SU-DHL-6 (cell line): Measurements from ENCODE around the gene CEP104.

ENCODE experiments used
- H2AFZ ChIP-seq: fragments of 200-600 bp; sonication (generic); 2 replicates; pipeline ENCODE4 v1.6.1; 2014; ENCODE audit warnings: low read depth, mild to moderate bottlenecking, moderate library complexity, mixed read lengths, antibody characterized with exemption, low read length; ENCODE audit not compliant: severe bottlenecking
- H3F3A ChIP-seq: fragments of 200-600 bp; shearing (Covaris generic); 2 replicates; pipeline ENCODE4 v1.6.0; 2016; ENCODE audit warnings: antibody characterized with exemption, mild to moderate bottlenecking; ENCODE audit not compliant: insufficient read depth
- H3K27ac ChIP-seq: fragments of 200-600 bp; sonication (generic); 2 replicates; pipeline ENCODE4 v1.5.1; 2016; ENCODE audit warnings: low read depth, mild to moderate bottlenecking, low read length, moderate library complexity, mixed read lengths
- H3K27me3 ChIP-seq: fragments of 200-600 bp; sonication (generic), shearing (Covaris generic); 2 replicates; pipeline ENCODE4 v1.6.0; 2014; ENCODE audit warnings: mild to moderate bottlenecking, low read length
- H3K36me3 ChIP-seq: fragments of 200-600 bp; sonication (generic); 2 replicates; pipeline ENCODE4 v1.6.1; 2014; ENCODE audit warnings: mild to moderate bottlenecking, low read length, mixed read lengths
- H3K4me2 ChIP-seq: fragments of 300-600, 200-600 bp; shearing (Covaris generic), sonication (generic); 2 replicates; pipeline ENCODE4 v1.6.0; 2014; ENCODE audit warnings: low read length, low read depth, mild to moderate bottlenecking; ENCODE audit not compliant: poor library complexity, severe bottlenecking
- H3K4me3 ChIP-seq: fragments of 200-600 bp; sonication (generic); 2 replicates; pipeline ENCODE4 v1.5.1; 2014; ENCODE audit warnings: antibody characterized with exemption, low read length, mild to moderate bottlenecking, mixed read lengths; ENCODE audit not compliant: insufficient read depth, poor library complexity, severe bottlenecking
- H3K79me2 ChIP-seq: fragments of 200-600 bp; sonication (generic); 2 replicates; pipeline ENCODE4 v1.6.1; 2014; ENCODE audit warnings: mild to moderate bottlenecking, low read length, moderate library complexity; ENCODE audit not compliant: insufficient read depth
- H3K9ac ChIP-seq: fragments of 200-600 bp; sonication (generic); 2 replicates; pipeline ENCODE4 v1.7.0; 2014; ENCODE audit warnings: mild to moderate bottlenecking, low read length
- H3K9me2 ChIP-seq: fragments of 200-600 bp; sonication (generic); replicated peaks from 2 replicates; pipeline ENCODE4 v1.6.1; 2014; ENCODE audit warnings: low read length; ENCODE audit not compliant: insufficient read depth
- H3K9me3 ChIP-seq: fragments of 200-600 bp; sonication (generic); 2 replicates; pipeline ENCODE4 v1.6.1; 2014; ENCODE audit warnings: low read length, mixed read lengths; ENCODE audit not compliant: insufficient read depth
- H4K20me1 ChIP-seq: fragments of 200-600 bp; sonication (generic); 2 replicates; pipeline ENCODE4 v1.6.1; 2014; ENCODE audit warnings: low read depth, mild to moderate bottlenecking, antibody characterized with exemption, low read length, moderate library complexity, mixed read lengths
- CTCF ChIP-seq: fragments of 200-600 bp; sonication (generic); IDR thresholded peaks from one replicate; pipeline ENCODE4 v1.5.1; 2017; ENCODE audit warnings: antibody characterized with exemption, mild to moderate bottlenecking, low read length, moderate library complexity; ENCODE audit not compliant: insufficient read depth, poor library complexity, severe bottlenecking
- EZH2phosphoT487 ChIP-seq: fragments of 200-600 bp; sonication (generic), shearing (Covaris generic); conservative IDR thresholded peaks from 2 replicates; pipeline ENCODE4 v1.6.1; 2018; ENCODE audit warnings: mild to moderate bottlenecking, antibody characterized with exemption, low read length, moderate library complexity, mixed read lengths

CEP104 gene

DNA sequence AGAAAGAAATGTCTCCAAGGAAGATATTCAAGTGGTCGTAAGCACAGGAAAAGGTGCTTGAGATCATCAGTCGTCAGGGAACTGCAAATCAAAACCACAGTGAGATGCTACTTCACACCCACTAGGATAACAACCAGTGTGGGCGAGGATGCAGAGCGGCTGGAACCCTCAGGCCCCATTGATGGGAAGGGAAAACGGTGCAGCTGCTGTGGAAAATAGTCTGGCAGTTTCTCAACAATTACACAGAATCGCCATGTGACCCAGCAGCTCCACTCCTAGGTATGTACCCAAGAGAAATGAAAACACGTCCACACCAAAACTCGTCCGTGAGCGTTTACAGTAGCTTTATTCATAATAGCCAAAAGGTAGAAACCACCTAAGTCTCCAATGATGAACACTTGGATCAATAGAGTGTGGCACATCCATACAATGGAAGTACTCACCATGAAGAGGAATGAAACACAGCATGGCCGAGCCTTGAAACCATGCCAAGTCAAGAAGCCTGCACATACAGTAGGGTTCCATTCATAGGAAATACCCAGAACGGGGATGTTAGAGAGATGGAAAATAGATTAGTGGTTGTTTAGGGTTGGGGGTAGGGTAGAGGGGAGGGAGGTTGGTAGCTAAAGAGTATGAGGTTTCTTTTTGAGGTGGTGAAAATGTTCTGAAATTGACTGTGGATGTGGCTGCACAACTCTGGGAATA is 6.4 kb upstream of the CEP104 start:
- Histone ChIP-seq H3K27me3 (no peaks in the 10 kb centered on the region), H3K27ac (no peak overlapping the region), H3K4me3 (no peak overlapping the region), H3K79me2 (no peaks in the 10 kb centered on the region; the same call in 1 of the 2 replicates), H3K9me3 (no peaks in the 10 kb centered on the region), H3F3A (no peaks in the 10 kb centered on the region), H3K36me3 (no peaks in the 10 kb centered on the region), H3K4me2 (no peak overlapping the region), H3K9ac (no peak overlapping the region), H3K9me2 (no peaks in the 10 kb centered on the region), H2AFZ (no peak overlapping the region), H4K20me1 (no peaks in the 10 kb centered on the region)
- TF ChIP-seq CTCF (no peak), EZH2phosphoT487 (no peak)

GRCh38 chr1:3858231-3858981 is 1.4 kb upstream of the CEP104 start:
- Histone ChIP-seq H3K36me3 (no peaks in the 10 kb centered on the region), H3K27me3 (no peaks in the 10 kb centered on the region), H3K79me2 (peaks cover 12% of the 10 kb centered on the region; the same call in 1 of the 2 replicates), H3K4me2 (peak overlapping the region; percentile 73), H4K20me1 (no peaks in the 10 kb centered on the region), H2AFZ (no peak overlapping the region), H3K4me3 (peak overlapping the region; percentile 58), H3K9ac (peak overlapping the region; percentile 62), H3F3A (no peaks in the 10 kb centered on the region), H3K9me2 (no peaks in the 10 kb centered on the region), H3K9me3 (no peaks in the 10 kb centered on the region), H3K27ac (no peak overlapping the region)
- TF ChIP-seq CTCF (no peak), EZH2phosphoT487 (no peak)

DNA sequence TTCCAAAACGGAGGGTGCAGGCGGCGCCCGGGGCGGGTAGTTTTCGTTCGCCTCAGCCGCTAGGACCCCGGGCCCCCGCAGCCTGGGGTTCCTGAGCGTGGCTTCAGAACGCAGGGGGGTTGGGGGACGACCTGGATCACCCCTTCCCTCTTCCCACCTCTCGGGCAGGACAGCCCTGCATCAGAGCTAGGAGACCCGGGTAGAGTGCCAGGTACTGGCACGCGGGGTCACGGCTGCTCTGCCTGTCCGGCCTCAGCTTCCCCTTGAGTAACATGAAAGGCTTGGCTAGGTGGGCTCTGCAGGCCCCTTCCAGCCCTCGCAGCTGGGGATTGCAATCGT is 749 bp upstream of the CEP104 start:
- H3K9ac ChIP-seq: peak overlapping the region; percentile 62
- no peaks in the 10 kb centered on the region for H3K9me2 ChIP-seq
- H2AFZ ChIP-seq: peak overlapping the region; percentile 64
- H3K79me2 ChIP-seq: peaks cover 12% of the 10 kb centered on the region; the same call in 1 of the 2 replicates
- peak overlapping the region; percentile 73 for H3K4me2 ChIP-seq
- H3K9me3 ChIP-seq: no peaks in the 10 kb centered on the region
- no peaks in the 10 kb centered on the region for H4K20me1 ChIP-seq
- no peaks in the 10 kb centered on the region; the same call in 1 of the 2 replicates for H3F3A ChIP-seq
- TF ChIP-seq EZH2phosphoT487 (no peak), CTCF (no peak)
- no peaks in the 10 kb centered on the region for H3K27me3 ChIP-seq
- no peaks in the 10 kb centered on the region for H3K36me3 ChIP-seq
- H3K4me3 ChIP-seq: peak overlapping the region; percentile 58
- peak overlapping the region; percentile 51 for H3K27ac ChIP-seq
